ENCODE data around the gene STX4. TPM values are rescaled to one million over a fixed set of nuclear protein-coding genes. Genes with fewer than 3 reads are reported as not detected.

STX4 gene
- total RNA-seq, result 100 to 1,000 TPM in 2 of 4 donors, 10 to 100 TPM in 2; 50.8 to 163 (median 79.7) TPM

GRCh38 chr16:31032736-31033708, at the start of gene STX4:
STX4 (plus strand) TSS chr16:31033558; CDS start chr16:31033806, 248 bp downstream.
- DNase-seq, result peak; percentile 99
- no peaks in the 10 kb centered on the region for H3K9me3 ChIP-seq
- H3K36me3 ChIP-seq, result peaks cover 0 to 2% (median 0%) of the 10 kb centered on the region in 4 donors
- in situ Hi-C loops (cut with MboI; ENCODE audit: low pct_ligation_motif_present in 1 of 4, low pct_unique_long_range_greater_than_20kb in 1 of 4, low sequenced_read_pairs in 3 of 4) (no loop called here), intact Hi-C loops (cut with DNase I; ENCODE audit: low total_unique reads) (no loop called here)
- 0% methylated on average over 16 to 66 of the region's 75 CpGs for WGBS, 2 donors (ENCODE audit: low coverage in 1 of 2)
- peak within 1 kb of the TSS; percentile 82 to 86 (median 84) for H3K4me3 ChIP-seq
- no peaks in the 10 kb centered on the region for H3K27me3 ChIP-seq
- peak in 2 of 3 donors; percentile 76 to 81 for TF ChIP-seq POLR2AphosphoS5 (IDR thresholded peaks at IDR 0.05)
- no peak for TF ChIP-seq EP300 (IDR thresholded peaks at IDR 0.05; ENCODE audit: low read depth)
- peak; percentile 30 for TF ChIP-seq POLR2A (IDR thresholded peaks at IDR 0.05)
- no peak for TF ChIP-seq CTCF (IDR thresholded peaks at IDR 0.05)
- H3K4me1 ChIP-seq, result peaks cover 5 to 22% (median 15%) of the 10 kb centered on the region in 4 donors
- peak within 1 kb of the TSS; percentile 90 to 94 (median 91) for H3K27ac ChIP-seq

- Histone ChIP-seq H3K9me3 (no peaks in the 10 kb centered on the region), H3K36me3 (peaks cover 0 to 17% (median 8%) of the 10 kb centered on the region in 4 donors), H3K4me1 (peaks cover 9 to 12% (median 10%) of the 10 kb centered on the region in 4 donors), H3K27ac (no peak overlapping the region), H3K4me3 (no peak overlapping the region), H3K27me3 (no peaks in the 10 kb centered on the region)
- 82 to 100% methylated on average over 1 to 14 of the region's 14 CpGs for WGBS, 2 donors (ENCODE audit: low coverage in 1 of 2)
- no peak for DNase-seq
- no peak for TF ChIP-seq POLR2AphosphoS5 (IDR thresholded peaks at IDR 0.05)
- TF ChIP-seq POLR2A (IDR thresholded peaks at IDR 0.05), result no peak
- no peak for TF ChIP-seq EP300 (IDR thresholded peaks at IDR 0.05; ENCODE audit: low read depth)
- TF ChIP-seq CTCF (IDR thresholded peaks at IDR 0.05), result no peak
- intact Hi-C loops (cut with DNase I; ENCODE audit: low total_unique reads), result no loop called here
- in situ Hi-C loops (cut with MboI; ENCODE audit: low pct_ligation_motif_present in 1 of 4, low pct_unique_long_range_greater_than_20kb in 1 of 4, low sequenced_read_pairs in 3 of 4), result loop anchor here (10.0 to 25.0 kb wide), 6 partner anchors 111 to 881 kb away; partner anchors contain the start of genes COX6A2 (in 2 of the 4), ZNF267 (in 2 of the 4), ZNF843 (in 2 of the 4) and ARMC5 (in 1 of the 4)
Observed at GRCh38 chr16:30983898-30984610, 49.3 kb upstream of the STX4 start.

GRCh38 chr16:30984669-30985400, 48.5 kb upstream of the STX4 start, which contains the start of gene HSD3B7:
HSD3B7 (plus strand) TSS chr16:30985207; CDS start chr16:30985659, 452 bp downstream.
- peaks cover 0 to 11% (median 4%) of the 10 kb centered on the region in 4 donors for H3K36me3 ChIP-seq
- H3K27me3 ChIP-seq, result no peaks in the 10 kb centered on the region
- WGBS, 2 donors (ENCODE audit: low coverage in 1 of 2), result 28 to 79% methylated on average over 3 to 23 of the region's 24 CpGs
- intact Hi-C loops (cut with DNase I; ENCODE audit: low total_unique reads), result loop anchor here (5.0 kb wide), 1 partner anchor 157 kb away; no protein-coding TSS in a partner anchor
- peak within 1 kb of the TSS; percentile 68 to 83 (median 75) for H3K27ac ChIP-seq
- DNase-seq, result peak; percentile 93
- H3K9me3 ChIP-seq, result no peaks in the 10 kb centered on the region
- TF ChIP-seq CTCF (IDR thresholded peaks at IDR 0.05) (peak; percentile 92 to 98 (median 94)), POLR2AphosphoS5 (IDR thresholded peaks at IDR 0.05) (peak in 1 of 3 donors; percentile 23), POLR2A (IDR thresholded peaks at IDR 0.05) (peak; percentile 42), EP300 (IDR thresholded peaks at IDR 0.05; ENCODE audit: low read depth) (no peak)
- peak within 1 kb of the TSS; percentile 13 to 54 (median 40) for H3K4me3 ChIP-seq
- in situ Hi-C loops (cut with MboI; ENCODE audit: low pct_ligation_motif_present in 1 of 4, low pct_unique_long_range_greater_than_20kb in 1 of 4, low sequenced_read_pairs in 3 of 4), result loop anchor here (10.0 to 25.0 kb wide), 6 partner anchors 110 to 880 kb away; partner anchors contain the start of genes COX6A2 (in 2 of the 4), ZNF267 (in 2 of the 4), ZNF843 (in 2 of the 4) and ARMC5 (in 1 of the 4)
- H3K4me1 ChIP-seq, result peaks cover 9 to 12% (median 10%) of the 10 kb centered on the region in 4 donors
